Activated CD4-positive, alpha-beta T cell treated with anti-CD3 and anti-CD28 coated beads for 36 hours (primary cell): ENCODE results near the gene NEGR1. TPM values are rescaled to one million over a fixed set of nuclear protein-coding genes. Genes with fewer than 3 reads are reported as not detected.

Experiments
- ATAC-seq: fragments of 200-7000 bp; cut with Tn5 transposase; one replicate; pipeline ENCODE4 v1.10.0; 2021; ENCODE audit warnings: mild to moderate bottlenecking, moderate library complexity
- CTCF ChIA-PET: fragments of 350-600 bp; sonication (Branson Sonifier 250); formaldehyde crosslinking; loops from one replicate; lab custom pipeline; 2021; ENCODE audit warnings: antibody characterized with exemption; lab: Charles Lee
- POLR2A ChIA-PET: fragments of 350-600 bp; sonication (Branson Sonifier 250); formaldehyde crosslinking; loops from one replicate; lab custom pipeline; 2021; ENCODE audit warnings: antibody characterized with exemption, inconsistent platforms; lab: Charles Lee
- DNase-seq: peaks from one replicate; pipeline ENCODE4 v3.0.0-alpha.2; 2020
- H3K27ac Mint-ChIP-seq: one replicate; pipeline ENCODE4 v1.8.0; 2021; ENCODE audit warnings: mixed read lengths
- H3K27me3 Mint-ChIP-seq: one replicate; pipeline ENCODE4 v1.8.0; 2021; ENCODE audit warnings: mixed read lengths
- H3K36me3 Mint-ChIP-seq: one replicate; pipeline ENCODE4 v1.8.0; 2021; ENCODE audit warnings: low read depth, mixed read lengths
- H3K4me1 Mint-ChIP-seq: one replicate; pipeline ENCODE4 v1.8.0; 2021; ENCODE audit warnings: mixed read lengths
- H3K4me3 Mint-ChIP-seq: one replicate; pipeline ENCODE4 v1.8.0; 2021; ENCODE audit warnings: mild to moderate bottlenecking, moderate library complexity, mixed read lengths
- H3K9me3 Mint-ChIP-seq: one replicate; pipeline ENCODE4 v1.8.0; 2021; ENCODE audit warnings: low read depth, mixed read lengths
- intact Hi-C, 2 experiments: fragments of 100-400 bp; cut with DNase I in 1 of 2; cut with micrococcal nuclease in 1 of 2; formaldehyde crosslinking; loops; one replicate each; pipeline versions ENCODE4 v1.14.2 to v1.15.1; 2022 to 2024; cut with DNase I, micrococcal nuclease
- total RNA-seq, 2 experiments: library from RNA; stranded (reverse); gene quantifications; one replicate each; pipeline ENCODE4 v1.2.3, GENCODE V29; 2021

Gene NEGR1
- total RNA-seq, 2 experiments from 2014 or later = not detected

- ChIA-PET CTCF (no interaction called here), POLR2A (no interaction called here)
- no peak overlapping the region for H3K27ac Mint-ChIP-seq
- no peaks in the 10 kb centered on the region for H3K27me3 Mint-ChIP-seq
- H3K4me1 Mint-ChIP-seq = no peaks in the 10 kb centered on the region
- intact Hi-C loops = no loop called here
- H3K4me3 Mint-ChIP-seq = no peak overlapping the region
- ATAC-seq (no peak), DNase-seq (no peak)
- H3K9me3 Mint-ChIP-seq = peaks cover 4% of the 10 kb centered on the region
- H3K36me3 Mint-ChIP-seq = no peaks in the 10 kb centered on the region
Observed at GRCh38 chr1:71610476-71610875, 671.9 kb downstream of the NEGR1 start.

GRCh38 chr1:71603044-71603776, 679.1 kb downstream of the NEGR1 start:
- ATAC-seq (no peak), DNase-seq (no peak)
- no peaks in the 10 kb centered on the region for H3K36me3 Mint-ChIP-seq
- ChIA-PET POLR2A (no interaction called here), CTCF (no interaction called here)
- intact Hi-C loops = no loop called here
- no peak overlapping the region for H3K4me3 Mint-ChIP-seq
- H3K9me3 Mint-ChIP-seq = peaks cover 2% of the 10 kb centered on the region
- no peaks in the 10 kb centered on the region for H3K4me1 Mint-ChIP-seq
- H3K27me3 Mint-ChIP-seq = no peaks in the 10 kb centered on the region
- no peak overlapping the region for H3K27ac Mint-ChIP-seq

- no peak for DNase-seq
Observed at GRCh38 chr1:71600023-71600422, 682.3 kb downstream of the NEGR1 start.

GRCh38 chr1:71599306-71599705, 683.0 kb downstream of the NEGR1 start:
- Mint-ChIP-seq H3K27ac (no peak overlapping the region), H3K4me3 (no peak overlapping the region), H3K27me3 (no peaks in the 10 kb centered on the region), H3K4me1 (no peaks in the 10 kb centered on the region), H3K9me3 (peaks cover 2% of the 10 kb centered on the region), H3K36me3 (no peaks in the 10 kb centered on the region)
- intact Hi-C loops = no loop called here
- DNase-seq (no peak), ATAC-seq (no peak)
- CTCF ChIA-PET = no interaction called here
- POLR2A ChIA-PET = no interaction called here

More at GRCh38 chr1:71600023-71600422, 682.3 kb downstream of the NEGR1 start:
- ATAC-seq = no peak
- ChIA-PET CTCF (interaction anchor here (0.6 kb wide), 1 partner anchor 62 kb away, joined by 4 read pairs; no protein-coding TSS in a partner anchor), POLR2A (no interaction called here)
- Mint-ChIP-seq H3K4me3 (no peak overlapping the region), H3K36me3 (no peaks in the 10 kb centered on the region), H3K27me3 (no peaks in the 10 kb centered on the region), H3K4me1 (no peaks in the 10 kb centered on the region), H3K9me3 (peaks cover 2% of the 10 kb centered on the region), H3K27ac (no peak overlapping the region)
- intact Hi-C loops = no loop called here

- no peak for DNase-seq
- H3K4me1 Mint-ChIP-seq = no peaks in the 10 kb centered on the region
- H3K27ac Mint-ChIP-seq = no peak overlapping the region
- POLR2A ChIA-PET = no interaction called here
- H3K9me3 Mint-ChIP-seq = no peaks in the 10 kb centered on the region
- no peak overlapping the region for H3K4me3 Mint-ChIP-seq
- intact Hi-C loops = no loop called here
- CTCF ChIA-PET = interaction anchor here (1.2 kb wide), 1 partner anchor 12 kb away, joined by 3 read pairs; no protein-coding TSS in a partner anchor
- no peak for ATAC-seq
- H3K27me3 Mint-ChIP-seq = no peaks in the 10 kb centered on the region
- no peaks in the 10 kb centered on the region for H3K36me3 Mint-ChIP-seq
Observed at GRCh38 chr1:71593523-71593922, 688.8 kb downstream of the NEGR1 start.

GRCh38 chr1:71592646-71593274, 689.6 kb downstream of the NEGR1 start:
- H3K27ac Mint-ChIP-seq = no peak overlapping the region
- H3K4me1 Mint-ChIP-seq = no peaks in the 10 kb centered on the region
- ChIA-PET CTCF (interaction anchor here (1.2 kb wide), 1 partner anchor 11 kb away, joined by 3 read pairs; no protein-coding TSS in a partner anchor), POLR2A (no interaction called here)
- H3K36me3 Mint-ChIP-seq = no peaks in the 10 kb centered on the region
- H3K9me3 Mint-ChIP-seq = no peaks in the 10 kb centered on the region
- no peaks in the 10 kb centered on the region for H3K27me3 Mint-ChIP-seq
- DNase-seq (no peak), ATAC-seq (no peak)
- no peak overlapping the region for H3K4me3 Mint-ChIP-seq
- intact Hi-C loops = no loop called here

GRCh38 chr1:71589005-71589404, 693.3 kb downstream of the NEGR1 start:
- Mint-ChIP-seq H3K9me3 (no peaks in the 10 kb centered on the region), H3K4me3 (no peak overlapping the region), H3K27me3 (no peaks in the 10 kb centered on the region), H3K27ac (no peak overlapping the region), H3K36me3 (no peaks in the 10 kb centered on the region), H3K4me1 (no peaks in the 10 kb centered on the region)
- no peak for DNase-seq
- intact Hi-C loops = loop anchor here in 1 of 2 experiments (5.0 kb wide), 1 partner anchor 448 kb away; no protein-coding TSS in a partner anchor
- CTCF ChIA-PET = interaction anchor here (0.7 kb wide), 1 partner anchor 168 kb away, joined by 3 read pairs; no protein-coding TSS in a partner anchor
- ATAC-seq = no peak
- POLR2A ChIA-PET = no interaction called here

GRCh38 chr1:71587961-71588360, 694.4 kb downstream of the NEGR1 start:
- no peak for ATAC-seq
- no peak for DNase-seq
- Mint-ChIP-seq H3K4me1 (no peaks in the 10 kb centered on the region), H3K36me3 (no peaks in the 10 kb centered on the region), H3K27ac (no peak overlapping the region), H3K9me3 (no peaks in the 10 kb centered on the region), H3K27me3 (no peaks in the 10 kb centered on the region), H3K4me3 (no peak overlapping the region)
- ChIA-PET POLR2A (no interaction called here), CTCF (no interaction called here)
- intact Hi-C loops = loop anchor here in 1 of 2 experiments (5.0 kb wide), 1 partner anchor 449 kb away; no protein-coding TSS in a partner anchor

DNA sequence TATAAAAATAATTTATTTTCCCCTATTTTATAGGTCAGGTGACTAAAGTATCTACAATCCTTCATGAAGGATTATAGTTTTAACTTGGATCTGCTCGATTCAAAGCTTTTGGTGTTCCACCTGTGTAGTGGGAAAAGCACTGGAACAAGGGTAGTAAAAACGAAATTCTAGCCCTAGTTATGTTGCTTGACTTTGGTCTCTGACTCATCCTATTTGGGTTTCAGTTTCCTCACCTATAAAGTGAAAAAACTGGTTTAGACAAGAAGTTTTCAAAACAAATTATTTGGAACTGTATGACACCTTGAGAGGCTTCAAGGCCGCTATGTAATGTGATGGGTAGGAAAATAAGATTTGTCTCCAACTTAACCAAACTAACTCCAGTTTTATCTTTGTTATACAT, 696.3 kb downstream of the NEGR1 start:
- CTCF ChIA-PET = no interaction called here
- intact Hi-C loops = loop anchor here in 1 of 2 experiments (5.0 kb wide), 1 partner anchor 451 kb away; no protein-coding TSS in a partner anchor
- DNase-seq (no peak), ATAC-seq (no peak)
- Mint-ChIP-seq H3K27ac (no peak overlapping the region), H3K4me1 (no peaks in the 10 kb centered on the region), H3K27me3 (no peaks in the 10 kb centered on the region), H3K36me3 (no peaks in the 10 kb centered on the region), H3K9me3 (no peaks in the 10 kb centered on the region), H3K4me3 (no peak overlapping the region)
- POLR2A ChIA-PET = no interaction called here

GRCh38 chr1:71583756-71584155, 698.6 kb downstream of the NEGR1 start:
- CTCF ChIA-PET = no interaction called here
- no peaks in the 10 kb centered on the region for H3K4me1 Mint-ChIP-seq
- H3K9me3 Mint-ChIP-seq = no peaks in the 10 kb centered on the region
- POLR2A ChIA-PET = no interaction called here
- intact Hi-C loops = no loop called here
- H3K27ac Mint-ChIP-seq = no peak overlapping the region
- no peak overlapping the region for H3K4me3 Mint-ChIP-seq
- ATAC-seq (no peak), DNase-seq (no peak)
- H3K27me3 Mint-ChIP-seq = no peaks in the 10 kb centered on the region
- H3K36me3 Mint-ChIP-seq = no peaks in the 10 kb centered on the region

DNA sequence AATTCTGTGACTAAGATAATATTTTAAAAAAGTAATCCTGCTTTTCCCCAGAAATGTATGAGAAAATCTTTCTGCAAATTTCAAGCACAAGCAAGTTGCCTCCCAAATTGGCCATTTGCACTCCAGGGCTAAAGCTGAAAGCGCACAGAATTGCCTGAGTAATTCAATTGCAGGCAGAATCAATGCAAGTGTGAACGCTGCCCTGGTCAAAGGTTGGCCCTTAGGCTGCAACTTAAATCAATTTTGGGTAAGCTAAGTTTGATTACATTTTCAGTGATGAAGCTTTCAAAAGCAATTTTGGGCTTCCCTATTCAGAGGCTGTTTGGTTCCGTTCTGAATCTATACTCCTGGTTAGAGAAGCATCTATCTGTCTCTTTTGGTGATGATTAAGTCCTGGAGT, 699.7 kb downstream of the NEGR1 start:
- Mint-ChIP-seq H3K4me1 (no peaks in the 10 kb centered on the region), H3K4me3 (no peak overlapping the region), H3K36me3 (no peaks in the 10 kb centered on the region), H3K27ac (no peak overlapping the region), H3K9me3 (no peaks in the 10 kb centered on the region), H3K27me3 (no peaks in the 10 kb centered on the region)
- DNase-seq (no peak), ATAC-seq (no peak)
- intact Hi-C loops = no loop called here
- ChIA-PET CTCF (no interaction called here), POLR2A (no interaction called here)
